SH-SY5Y (cell line): Measurements from ENCODE around the gene NF1.

Source experiments
- GATA2 ChIP-seq: IDR thresholded peaks from 2 replicates; pipeline ENCODE4 v1.6.1; 2011; ENCODE audit warnings: mild to moderate bottlenecking, low read depth, low read length
- GATA3 ChIP-seq: IDR thresholded peaks from 2 replicates; pipeline ENCODE4 v1.6.1; 2011; ENCODE audit warnings: low read depth, mild to moderate bottlenecking, low read length, moderate library complexity

The NF1 gene

GRCh38 chr17:31321481-31321880 lies 226.7 kb downstream of the NF1 start, which contains the start of gene EVI2A:
TSS of gene EVI2A (minus strand) at chr17:31321622. CDS start at chr17:31319013, 2,609 bp downstream.
- TF ChIP-seq GATA2 (no peak), GATA3 (no peak)

- TF ChIP-seq GATA2 (no peak), GATA3 (no peak)
Observed at GRCh38 chr17:31321966-31322365, 227.2 kb downstream of the NF1 start.

- TF ChIP-seq GATA3 (no peak), GATA2 (no peak)
Observed at GRCh38 chr17:31323551-31323950, 228.8 kb downstream of the NF1 start.

- TF ChIP-seq GATA3 (no peak), GATA2 (no peak)
Observed at GRCh38 chr17:31327534-31328159, 232.9 kb downstream of the NF1 start.

DNA sequence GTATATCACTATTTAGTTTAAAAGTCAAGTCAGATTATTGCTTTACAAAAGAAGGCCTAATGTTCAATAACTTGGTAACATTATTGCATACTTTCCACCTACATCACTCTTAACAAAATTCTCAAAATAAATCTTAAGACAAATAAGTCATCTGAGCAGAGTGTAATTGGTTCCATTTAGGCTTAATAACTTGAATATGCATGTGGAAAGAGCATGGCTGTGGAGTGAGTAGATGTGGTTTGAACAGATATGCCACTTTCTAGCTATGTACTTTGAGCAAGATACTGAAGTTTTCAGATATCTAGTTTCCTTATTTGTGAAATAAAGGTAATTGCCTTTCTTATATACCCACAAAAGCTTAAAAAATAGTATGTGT lies 233.4 kb downstream of the NF1 start:
- TF ChIP-seq GATA2 (no peak), GATA3 (no peak)

- TF ChIP-seq GATA3, result no peak
- no peak for TF ChIP-seq GATA2
Observed at GRCh38 chr17:31329221-31329620, 234.4 kb downstream of the NF1 start.

DNA sequence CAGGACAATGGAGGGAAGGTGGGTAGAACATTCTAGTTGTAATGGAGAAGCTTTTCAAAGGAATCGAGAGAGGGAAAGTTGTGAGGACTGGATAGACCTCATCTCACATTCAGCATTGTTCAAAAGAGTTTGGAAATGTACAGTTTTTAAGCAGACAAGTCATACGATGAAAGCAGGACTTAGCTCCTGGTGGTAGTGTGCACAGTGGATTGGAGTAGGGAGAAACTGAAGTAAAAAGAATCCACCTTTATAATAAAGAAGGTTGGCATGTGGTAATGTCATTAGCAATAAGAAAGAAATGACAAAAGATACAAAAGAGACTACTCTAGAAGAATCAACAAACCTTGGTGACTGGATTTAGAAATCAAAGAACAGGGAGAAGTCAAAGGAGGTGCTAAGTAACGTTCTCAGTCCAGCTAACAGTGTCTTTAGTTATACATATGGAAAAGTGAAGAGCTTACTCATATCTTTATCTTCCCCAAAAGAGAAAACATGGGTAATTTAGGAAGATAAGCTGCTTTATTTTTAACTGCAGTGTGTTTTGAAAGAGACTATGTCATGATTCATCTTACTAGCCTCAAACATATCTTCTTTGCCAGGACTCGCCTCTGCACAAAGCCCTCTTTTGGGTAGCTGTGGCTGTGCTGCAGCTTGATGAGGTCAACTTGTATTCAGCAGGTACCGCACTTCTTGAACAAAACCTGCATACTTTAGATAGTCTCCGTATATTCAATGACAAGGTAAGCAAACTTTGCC lies 245.3 kb downstream of the NF1 start:
- no peak for TF ChIP-seq GATA3
- TF ChIP-seq GATA2, result no peak

GRCh38 chr17:31349454-31349853 lies 254.7 kb downstream of the NF1 start:
- TF ChIP-seq GATA3 (peak; percentile 37; the same call in 1 of the 2 replicates), GATA2 (peak; percentile 53; the same call in 1 of the 2 replicates)

GRCh38 chr17:31355935-31356334 lies 261.2 kb downstream of the NF1 start:
- TF ChIP-seq GATA3 (no peak), GATA2 (no peak)

- TF ChIP-seq GATA3 (no peak), GATA2 (no peak)
Observed at GRCh38 chr17:31357091-31357490, 262.3 kb downstream of the NF1 start.

GRCh38 chr17:31357839-31358394 lies 263.1 kb downstream of the NF1 start:
- TF ChIP-seq GATA3 (no peak), GATA2 (no peak)

DNA sequence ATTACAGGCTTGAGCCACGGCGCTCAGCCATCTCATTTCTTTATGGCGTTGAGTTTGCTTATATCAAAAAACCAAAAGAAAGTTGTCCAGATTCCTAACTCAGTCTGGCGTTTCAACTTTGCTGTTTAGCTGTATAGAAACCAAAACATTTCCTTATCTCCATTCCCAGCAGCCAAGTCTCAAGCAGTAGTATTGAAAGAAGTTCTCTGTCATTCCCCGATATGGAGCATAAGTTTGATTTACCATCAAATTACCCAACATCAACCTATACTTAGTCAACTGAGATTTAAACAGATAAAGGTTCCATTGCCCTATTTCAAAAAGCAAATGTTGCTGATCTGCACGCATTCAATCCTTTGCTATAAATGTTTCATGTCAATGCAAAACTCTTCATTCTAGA lies 269.2 kb downstream of the NF1 start:
- TF ChIP-seq GATA3 (no peak), GATA2 (no peak)

- TF ChIP-seq GATA2, result no peak
- no peak for TF ChIP-seq GATA3
Observed at GRCh38 chr17:31366088-31366487, 271.3 kb downstream of the NF1 start.

DNA sequence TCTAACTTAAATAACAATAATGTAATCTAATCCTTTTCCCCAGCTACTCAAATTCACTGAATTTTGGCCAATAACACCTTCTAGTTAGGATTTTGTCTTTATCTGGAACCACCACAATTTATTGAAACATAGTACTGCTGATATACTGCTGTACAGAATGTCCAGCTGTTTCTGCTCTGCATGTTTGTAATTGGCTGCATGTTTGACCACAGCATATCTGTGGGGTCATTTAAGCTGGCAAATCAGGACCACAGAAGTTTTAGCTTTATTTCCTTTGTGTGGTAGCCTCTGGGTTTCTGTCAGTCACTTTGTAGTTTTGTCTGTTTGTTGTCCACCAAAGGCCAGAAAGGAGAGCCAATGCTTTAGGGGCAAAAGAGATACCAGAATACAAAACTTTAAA lies 274.5 kb downstream of the NF1 start:
- TF ChIP-seq GATA3 (no peak), GATA2 (no peak)

DNA sequence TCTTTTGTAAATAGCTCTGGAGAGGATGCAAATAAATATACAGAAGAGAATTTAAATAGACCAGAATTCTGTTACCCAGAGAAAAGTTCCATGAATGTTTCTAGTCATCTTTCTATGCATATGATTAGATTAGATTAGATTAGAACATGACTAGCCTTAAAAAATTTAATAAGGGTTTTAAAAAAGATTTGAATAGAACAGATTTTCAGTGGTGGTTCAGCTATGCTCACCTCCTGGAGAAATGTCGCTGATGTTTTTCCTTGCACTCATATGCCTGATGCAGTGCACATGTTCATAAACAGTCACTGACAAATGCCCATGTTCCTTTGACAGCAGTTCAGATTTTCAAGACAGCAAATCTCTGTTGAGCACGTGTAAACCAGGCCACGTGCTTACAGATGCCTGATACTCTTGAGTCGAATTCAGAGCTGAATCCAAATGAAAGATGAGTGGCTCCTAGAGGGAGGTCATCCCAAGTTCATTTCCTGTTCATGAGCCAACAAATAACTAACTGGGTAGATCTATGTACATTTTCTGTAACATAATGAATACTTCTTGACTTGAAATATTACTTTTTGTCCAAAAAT lies 276.8 kb downstream of the NF1 start:
- TF ChIP-seq GATA2 (no peak), GATA3 (no peak)
